ENCODE data around the gene MYL10.

Gene MYL10

DNA sequence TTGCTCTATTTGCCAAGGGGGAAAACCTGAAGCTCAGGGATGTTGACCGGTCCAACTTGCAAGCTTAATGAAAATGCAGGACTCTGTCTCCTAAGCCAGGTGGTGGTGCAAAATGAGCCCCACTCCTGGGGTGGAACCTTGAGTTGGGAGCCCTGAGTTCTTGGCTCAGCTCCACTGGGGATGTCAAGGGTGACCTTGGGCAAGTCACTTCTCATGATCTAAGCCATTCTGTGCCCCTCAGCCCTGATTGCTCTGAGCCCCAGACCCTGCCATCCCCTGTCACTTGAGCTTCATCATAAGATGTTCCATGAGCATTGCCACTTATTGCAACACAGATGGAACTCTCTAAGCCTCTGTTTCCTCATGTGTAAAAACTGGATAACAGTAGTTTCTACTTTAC is 33.9 kb downstream of the MYL10 start:
- no peak for DNase-seq

DNA sequence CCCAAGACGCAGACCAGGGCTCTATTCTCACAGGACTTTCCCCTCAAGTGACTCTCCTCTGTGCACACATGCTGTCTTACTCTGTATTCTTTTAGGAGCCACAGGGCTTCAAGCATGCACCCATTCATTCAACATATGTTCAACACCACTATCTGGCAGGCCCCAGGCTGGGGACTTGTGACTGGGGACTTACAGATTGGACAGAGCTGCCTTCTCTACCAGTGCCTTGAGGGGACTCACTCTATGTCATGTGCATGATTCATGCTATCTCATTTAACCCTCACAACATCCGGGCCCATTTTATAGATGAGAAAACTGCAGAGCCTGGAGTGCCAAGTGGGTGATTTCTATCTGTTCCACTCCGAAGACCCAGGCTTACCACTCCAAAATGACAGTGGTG is 34.3 kb downstream of the MYL10 start:
- no peak for DNase-seq

DNA sequence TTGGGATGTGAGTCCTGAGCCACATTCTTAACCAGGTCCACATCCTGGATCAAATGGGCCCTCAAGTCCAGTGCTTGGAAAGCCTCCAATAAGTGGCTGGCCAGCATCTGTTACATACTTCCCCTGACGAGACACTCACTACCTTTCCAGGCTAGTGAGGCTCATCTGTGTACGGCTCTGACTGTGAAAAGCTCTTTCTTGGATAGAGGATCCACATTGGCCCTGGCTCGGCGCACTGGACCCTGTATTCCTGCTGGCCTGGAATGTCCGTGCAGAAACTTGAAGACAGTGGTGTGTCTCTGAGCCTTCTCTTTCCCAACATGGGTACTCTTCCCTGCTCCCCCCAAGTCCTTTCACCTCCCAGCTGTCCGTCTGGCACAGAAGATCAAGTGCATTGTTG is 35.5 kb downstream of the MYL10 start:
- DNase-seq: no peak

DNA sequence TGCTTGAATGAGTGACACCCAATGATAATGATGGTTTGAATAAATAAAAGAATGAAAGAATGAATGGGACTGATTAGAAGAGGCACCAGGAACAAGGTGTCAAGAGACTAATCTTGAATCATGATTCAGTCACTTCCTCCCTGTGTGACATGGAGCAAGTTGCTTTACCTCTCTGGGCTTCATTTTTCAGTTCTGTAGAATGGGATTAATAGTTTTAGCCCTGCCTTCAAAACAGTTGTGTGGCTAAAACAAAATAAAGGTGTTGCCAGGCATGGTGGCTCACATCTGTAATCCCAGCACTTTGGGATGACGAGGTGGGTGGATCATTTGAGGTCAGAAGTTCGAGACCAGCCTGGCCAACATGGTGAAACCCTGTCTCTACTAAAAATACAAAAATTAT is 37.6 kb downstream of the MYL10 start:
- no peak for DNase-seq

GRCh38 chr7:101590663-101591435 is 38.2 kb downstream of the MYL10 start:
- no peak for DNase-seq

DNA sequence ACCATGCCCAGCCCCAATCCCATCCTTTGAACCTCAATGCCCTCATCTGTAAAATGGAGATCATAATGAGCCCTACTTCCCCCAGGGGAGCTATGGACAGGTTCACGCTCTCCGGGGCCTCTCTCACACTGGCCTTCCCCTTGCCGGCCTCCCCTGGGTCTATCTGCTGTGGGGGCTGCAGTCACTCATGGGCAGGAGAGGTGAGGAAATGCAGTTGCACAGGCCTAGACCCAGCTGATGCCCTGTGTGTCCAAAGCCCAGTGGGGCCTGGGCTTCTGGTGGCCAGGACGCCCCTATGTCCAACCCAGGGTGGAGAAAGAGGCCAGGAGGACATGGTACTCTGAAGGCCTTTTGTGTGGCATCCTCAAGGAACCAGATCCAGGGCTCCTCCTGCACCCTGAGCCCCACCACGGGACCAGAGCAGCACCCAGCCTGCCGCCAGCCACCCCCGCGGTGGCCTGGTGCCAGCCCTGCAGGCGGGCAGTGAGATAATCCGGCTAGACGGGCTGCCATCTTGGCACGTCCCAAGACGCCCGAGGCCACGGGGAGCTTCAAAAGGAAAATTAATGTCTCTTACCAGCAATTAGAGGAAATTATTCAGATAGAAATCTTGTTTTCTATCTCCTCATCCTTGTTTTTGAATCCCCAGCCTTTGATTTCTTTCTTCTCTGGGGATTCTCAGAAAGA is 39.0 kb downstream of the MYL10 start:
- DNase-seq: no peak

- no peak for DNase-seq
Observed at GRCh38 chr7:101589052-101589451, 40.0 kb downstream of the MYL10 start.

- no peak for DNase-seq
Observed at GRCh38 chr7:101588131-101588935, 40.8 kb downstream of the MYL10 start.

- DNase-seq: no peak
Observed at GRCh38 chr7:101586906-101587677, 42.0 kb downstream of the MYL10 start.

GRCh38 chr7:101586078-101586905 is 42.8 kb downstream of the MYL10 start:
- no peak for DNase-seq

DNA sequence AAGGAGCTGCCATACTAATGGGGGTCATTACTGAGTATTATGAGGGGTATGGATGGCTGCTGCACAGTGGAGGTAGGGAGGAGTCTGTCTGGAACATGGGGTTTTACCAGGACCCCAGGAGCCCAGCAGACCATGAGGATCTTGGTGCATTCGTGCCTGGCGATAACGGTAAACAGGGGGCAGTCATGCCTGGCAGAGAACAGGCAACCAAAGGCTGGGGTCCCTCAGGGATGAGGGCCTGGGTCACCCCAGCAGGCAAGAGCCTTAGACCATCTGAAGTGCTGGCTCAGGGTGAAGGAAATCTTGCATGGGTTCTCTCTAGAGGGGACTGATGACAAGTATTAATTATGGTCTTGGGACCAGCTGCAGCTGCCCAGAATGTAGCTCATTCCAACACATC is 46.1 kb downstream of the MYL10 start:
- no peak for DNase-seq

DNA sequence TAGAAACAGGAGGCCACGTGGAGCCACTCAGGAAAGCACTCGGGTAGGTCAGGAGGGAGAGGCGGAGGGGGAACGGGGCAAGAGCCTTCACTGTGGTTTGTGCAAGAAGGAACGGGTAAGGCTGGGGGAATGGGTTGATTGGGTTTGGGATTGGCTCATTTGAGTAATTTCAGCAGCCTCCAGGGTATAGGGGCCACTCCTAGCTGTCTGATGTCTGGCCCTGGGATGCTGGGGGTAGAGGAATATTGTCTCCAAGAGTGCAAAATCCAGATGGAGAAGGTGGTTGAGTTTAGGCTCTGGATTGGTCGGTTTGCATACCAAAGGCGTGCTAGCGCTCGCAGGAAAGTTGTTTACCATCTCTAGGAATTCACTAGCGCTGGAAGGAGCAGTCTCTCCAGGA is 47.2 kb downstream of the MYL10 start:
- no peak for DNase-seq

DNA sequence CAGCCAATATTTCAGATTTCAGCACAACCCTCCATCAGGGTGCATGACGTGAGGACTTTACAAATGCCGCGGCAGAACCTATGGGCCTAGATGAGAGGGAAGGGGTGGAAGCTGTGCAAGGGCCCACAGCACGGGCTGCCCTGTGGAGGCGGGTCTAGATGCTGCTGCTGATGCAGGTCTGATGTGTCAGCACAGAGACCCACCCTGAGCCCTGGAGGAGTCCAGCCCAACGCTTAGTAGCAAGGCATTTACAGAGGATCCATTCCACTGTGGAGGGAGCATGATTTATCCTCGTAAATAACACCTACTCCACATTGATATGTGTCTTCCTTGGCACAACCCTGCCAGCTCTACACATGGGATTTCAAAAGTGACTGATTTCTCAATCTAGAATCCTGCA is 48.5 kb downstream of the MYL10 start:
- no peak for DNase-seq

DNA sequence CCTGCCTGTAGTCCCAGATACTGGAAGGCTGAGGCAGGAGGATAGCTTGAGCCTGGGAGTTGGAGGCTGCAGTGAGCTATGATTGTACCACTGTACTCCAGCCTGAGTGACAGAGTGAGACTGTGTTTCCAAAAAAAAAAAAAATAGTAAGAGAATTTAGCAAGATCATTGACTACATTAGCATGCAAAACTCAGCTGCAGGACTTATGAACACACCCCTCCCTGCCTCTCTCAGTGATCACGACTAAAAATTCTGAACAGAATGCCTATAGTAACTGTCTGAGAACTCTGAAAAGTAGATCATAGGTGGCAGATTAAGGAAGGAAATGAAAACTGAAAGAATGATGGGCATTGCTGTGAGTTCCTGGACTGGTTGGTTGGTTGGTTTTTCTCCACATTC is 50.5 kb downstream of the MYL10 start:
- DNase-seq: no peak

DNA sequence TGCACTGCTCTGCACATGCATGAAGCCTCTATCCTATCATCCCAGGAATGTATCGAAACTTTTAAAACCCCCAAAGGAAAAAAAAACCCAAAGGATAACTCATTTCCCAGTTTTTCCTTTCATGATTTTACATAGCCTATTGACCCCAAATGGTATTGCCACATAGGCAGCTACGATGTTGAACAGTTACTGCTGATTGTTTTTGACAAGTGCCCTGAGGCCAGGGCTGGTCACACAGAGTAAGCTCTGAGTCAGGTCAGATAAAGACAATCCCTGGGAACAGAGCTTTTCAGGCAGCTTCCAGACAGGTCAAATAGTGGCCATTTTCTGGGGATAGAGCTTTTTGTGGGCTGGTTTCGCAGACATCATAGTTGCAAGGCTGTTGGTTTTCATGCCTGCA is 52.1 kb downstream of the MYL10 start:
- DNase-seq: no peak

- no peak for DNase-seq
Observed at GRCh38 chr7:101575721-101576120, 53.4 kb downstream of the MYL10 start.

DNA sequence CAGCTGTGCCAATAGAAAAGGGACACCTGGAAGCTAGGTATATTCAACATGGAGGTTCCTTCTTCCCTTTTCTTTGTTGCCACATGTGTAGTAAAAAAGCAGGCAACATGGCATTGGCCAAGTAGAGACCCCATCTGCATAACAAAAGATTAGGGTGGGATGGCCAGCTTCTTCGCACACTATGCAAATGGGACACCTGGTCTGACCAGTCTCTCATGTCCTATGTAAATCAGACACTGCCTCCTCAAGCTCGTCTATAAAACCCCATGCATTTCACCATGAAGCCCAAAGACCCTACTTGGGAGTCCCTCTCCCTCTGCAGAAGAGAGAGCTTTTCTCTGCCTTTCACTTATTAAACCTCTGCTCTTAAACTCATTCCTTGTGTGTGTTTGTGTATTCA is 53.9 kb downstream of the MYL10 start:
- no peak for DNase-seq

- no peak for DNase-seq
Observed at GRCh38 chr7:101572156-101572555, 56.9 kb downstream of the MYL10 start.

- DNase-seq: no peak
Observed at GRCh38 chr7:101567230-101567629, 61.9 kb downstream of the MYL10 start.

- no peak for DNase-seq
Observed at GRCh38 chr7:101565601-101566209, 63.4 kb downstream of the MYL10 start.

DNA sequence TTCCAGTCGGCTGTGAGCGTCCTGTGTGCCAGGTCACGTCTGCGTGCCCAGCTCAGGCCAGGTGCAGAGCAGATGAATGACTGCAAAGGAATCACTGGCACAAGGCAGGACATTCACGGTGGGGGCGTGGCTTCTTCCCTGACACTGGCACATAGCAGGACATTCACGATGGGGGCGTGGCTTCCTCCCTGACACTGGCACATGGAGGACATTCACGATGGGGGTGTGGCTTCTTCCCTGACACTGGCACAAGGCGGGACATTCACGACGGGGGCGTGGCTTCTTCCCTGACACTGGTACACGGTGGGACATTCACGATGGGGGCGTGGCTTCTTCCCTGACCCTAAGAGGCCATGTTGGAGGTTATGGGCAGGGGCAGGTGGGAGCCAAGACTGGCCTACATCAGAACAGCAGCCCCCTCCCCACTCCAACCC is 64.3 kb downstream of the MYL10 start:
- no peak for DNase-seq
